ENCODE results near the gene DBT.
A peak's percentile ranks its signal among the peaks of the same experiment; 100 is the strongest.
"Not testable (repeated sequence)": the region's sequence is repeated elsewhere in the genome, so short reads cannot be mapped to it uniquely, and the experiment has no call there.

DBT gene

DNA sequence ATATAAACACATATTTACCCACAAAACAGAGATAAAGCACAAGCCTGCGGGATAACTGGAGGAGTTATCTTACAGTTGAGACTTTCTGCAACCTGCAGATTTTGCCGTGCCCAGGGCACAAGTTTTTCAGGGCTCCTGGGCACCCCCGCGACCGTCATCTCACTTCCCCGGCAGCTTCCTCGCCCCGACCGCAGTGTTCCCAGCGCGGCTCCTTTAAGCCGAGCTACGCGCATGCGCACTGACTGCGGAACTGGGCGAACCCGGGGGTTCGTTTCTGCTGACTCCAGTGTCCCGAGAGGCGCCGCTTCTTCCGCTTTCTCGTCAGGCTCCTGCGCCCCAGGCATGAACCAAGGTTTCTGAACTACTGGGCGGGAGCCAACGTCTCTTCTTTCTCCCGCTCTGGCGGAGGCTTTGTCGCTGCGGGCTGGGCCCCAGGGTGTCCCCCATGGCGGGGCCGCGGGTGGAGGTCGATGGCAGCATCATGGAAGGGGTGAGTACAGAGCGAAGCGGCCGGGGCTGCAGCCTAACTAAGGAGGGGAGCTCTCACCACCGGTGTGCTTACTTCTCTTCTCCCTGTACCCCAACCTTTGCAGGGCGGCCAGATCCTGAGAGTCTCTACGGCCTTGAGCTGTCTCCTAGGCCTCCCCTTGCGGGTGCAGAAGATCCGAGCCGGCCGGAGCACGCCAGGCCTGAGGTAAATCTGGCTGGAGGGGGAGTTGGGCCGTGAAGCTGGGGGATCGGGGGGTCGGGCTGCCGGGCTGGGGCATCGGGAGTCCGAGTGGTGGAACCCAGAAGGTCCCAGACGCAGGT, 16.5 kb upstream of the DBT start, which contains the start of gene RTCA:
RTCA (plus strand) TSS at position 286 of the 810 bp plus-strand sequence; CDS start at position 446, 160 bp downstream.
- TF ChIP-seq, protein P1, sequence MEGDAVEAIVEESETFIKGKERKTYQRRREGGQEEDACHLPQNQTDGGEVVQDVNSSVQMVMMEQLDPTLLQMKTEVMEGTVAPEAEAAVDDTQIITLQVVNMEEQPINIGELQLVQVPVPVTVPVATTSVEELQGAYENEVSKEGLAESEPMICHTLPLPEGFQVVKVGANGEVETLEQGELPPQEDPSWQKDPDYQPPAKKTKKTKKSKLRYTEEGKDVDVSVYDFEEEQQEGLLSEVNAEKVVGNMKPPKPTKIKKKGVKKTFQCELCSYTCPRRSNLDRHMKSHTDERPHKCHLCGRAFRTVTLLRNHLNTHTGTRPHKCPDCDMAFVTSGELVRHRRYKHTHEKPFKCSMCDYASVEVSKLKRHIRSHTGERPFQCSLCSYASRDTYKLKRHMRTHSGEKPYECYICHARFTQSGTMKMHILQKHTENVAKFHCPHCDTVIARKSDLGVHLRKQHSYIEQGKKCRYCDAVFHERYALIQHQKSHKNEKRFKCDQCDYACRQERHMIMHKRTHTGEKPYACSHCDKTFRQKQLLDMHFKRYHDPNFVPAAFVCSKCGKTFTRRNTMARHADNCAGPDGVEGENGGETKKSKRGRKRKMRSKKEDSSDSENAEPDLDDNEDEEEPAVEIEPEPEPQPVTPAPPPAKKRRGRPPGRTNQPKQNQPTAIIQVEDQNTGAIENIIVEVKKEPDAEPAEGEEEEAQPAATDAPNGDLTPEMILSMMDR (IDR thresholded peaks at IDR 0.05; ENCODE audit: borderline replicate concordance, insufficient read depth, low read depth, low read length) = no peak

DNA sequence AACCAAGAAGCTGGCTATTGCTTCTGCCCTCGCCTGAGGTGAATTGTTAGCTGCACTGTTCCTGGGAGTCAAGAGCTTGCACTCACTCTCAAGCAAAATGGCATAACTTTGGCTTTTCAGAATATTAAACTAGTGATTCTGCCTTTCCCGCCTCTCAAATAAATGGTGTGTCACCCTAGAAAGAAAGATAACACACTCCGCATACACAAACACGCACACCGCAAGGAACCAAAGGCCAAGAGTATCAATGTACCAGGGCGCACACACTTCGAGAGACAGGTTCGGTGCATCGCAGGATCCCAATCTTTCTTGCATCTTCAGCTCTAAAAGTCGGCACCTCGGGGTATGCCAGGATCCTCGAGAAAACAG, 15.9 kb upstream of the DBT start:
- TF ChIP-seq, protein P1 (IDR thresholded peaks at IDR 0.05; ENCODE audit: borderline replicate concordance, insufficient read depth, low read depth, low read length) = no peak

More for the DNA sequence above, 16.5 kb upstream of the DBT start, which contains the start of gene RTCA:
- H3K4me3 ChIP-seq (ENCODE audit: low read depth, low read length) = peak within 1 kb of the TSS; percentile 73

DNA sequence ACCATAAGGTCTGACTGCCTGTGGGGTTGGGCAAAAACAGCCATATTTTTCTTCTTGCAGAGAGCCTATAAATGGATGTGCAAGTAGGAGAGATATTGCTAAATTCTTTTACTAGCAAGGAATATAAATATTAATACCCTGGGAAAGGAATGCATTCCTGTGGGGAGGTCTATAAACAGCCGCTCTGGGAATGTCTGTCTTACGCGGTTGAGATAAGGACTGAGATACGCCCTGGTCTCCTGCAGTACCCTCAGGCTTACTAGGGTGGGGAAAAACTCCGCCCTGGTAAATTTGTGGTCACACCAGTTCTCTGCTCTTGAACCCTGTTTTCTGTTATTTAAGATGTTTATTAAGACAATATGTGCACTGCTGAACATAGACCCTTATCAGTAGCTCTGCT, 14.4 kb upstream of the DBT start:
- H3K4me3 ChIP-seq (ENCODE audit: low read depth, low read length) = not testable (repeated sequence)

More for the DNA sequence above, 15.9 kb upstream of the DBT start:
- peak overlapping the region; percentile 73 for H3K4me3 ChIP-seq (ENCODE audit: low read depth, low read length)

DNA sequence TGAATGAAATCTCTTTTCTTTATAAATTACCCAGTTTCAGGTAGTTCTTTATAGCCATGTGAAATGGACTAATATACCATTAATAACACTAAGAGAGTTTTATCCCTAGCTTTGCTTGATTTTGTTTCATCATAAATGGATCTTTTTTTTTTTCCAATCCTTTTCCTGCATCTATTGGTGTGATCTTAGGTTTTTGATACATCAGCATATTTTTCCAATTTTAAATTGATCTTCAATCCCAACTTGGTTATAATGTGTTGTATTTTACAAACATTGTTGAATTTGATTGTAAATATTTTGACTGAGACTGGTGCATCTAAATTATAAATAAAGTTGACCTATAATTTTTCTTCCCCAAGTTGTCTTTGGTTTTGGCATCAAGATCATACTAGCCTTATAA, 12.1 kb upstream of the DBT start:
- TF ChIP-seq, protein P1 (IDR thresholded peaks at IDR 0.05; ENCODE audit: borderline replicate concordance, insufficient read depth, low read depth, low read length) = no peak
- no peak overlapping the region for H3K4me3 ChIP-seq (ENCODE audit: low read depth, low read length)

DNA sequence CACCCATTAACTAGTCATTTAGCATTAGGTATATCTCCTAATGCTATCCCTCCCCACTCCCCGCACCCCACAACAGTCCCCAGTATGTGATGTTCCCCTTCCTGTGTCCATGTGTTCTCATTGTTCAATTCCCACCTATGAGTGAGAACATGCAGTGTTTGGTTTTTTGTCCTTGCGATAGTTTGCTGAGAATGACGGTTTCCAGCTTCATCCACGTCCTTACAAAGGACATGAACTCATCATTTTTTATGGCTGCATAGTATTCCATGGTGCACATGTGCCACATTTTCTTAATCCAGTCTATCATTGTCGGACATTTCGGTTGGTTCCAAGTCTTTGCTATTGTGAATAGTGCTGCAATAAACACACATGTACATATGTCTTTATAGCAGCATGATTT, 8.8 kb upstream of the DBT start:
- not testable (repeated sequence) for H3K4me3 ChIP-seq (ENCODE audit: low read depth, low read length)

DNA sequence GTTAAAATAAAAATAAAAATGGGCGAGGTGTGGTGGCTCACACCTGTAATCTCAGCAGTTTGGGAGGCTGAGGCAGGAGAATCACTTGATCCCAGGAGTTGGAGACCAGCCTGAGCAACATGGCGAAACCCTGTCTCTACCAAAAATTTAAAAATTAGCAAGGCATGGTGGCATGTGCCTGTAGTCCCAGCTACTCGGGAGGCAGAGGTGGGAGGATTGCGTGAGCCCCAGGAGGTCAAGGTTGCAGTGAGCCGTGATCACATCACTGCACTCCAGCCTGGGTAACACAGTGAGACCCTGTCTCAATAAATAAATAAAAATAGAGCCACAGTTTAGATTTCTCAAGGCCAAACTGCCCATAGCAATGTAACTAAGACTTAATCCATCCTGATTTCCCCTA, 6.6 kb upstream of the DBT start:
- H3K4me3 ChIP-seq (ENCODE audit: low read depth, low read length) = not testable (repeated sequence)

DNA sequence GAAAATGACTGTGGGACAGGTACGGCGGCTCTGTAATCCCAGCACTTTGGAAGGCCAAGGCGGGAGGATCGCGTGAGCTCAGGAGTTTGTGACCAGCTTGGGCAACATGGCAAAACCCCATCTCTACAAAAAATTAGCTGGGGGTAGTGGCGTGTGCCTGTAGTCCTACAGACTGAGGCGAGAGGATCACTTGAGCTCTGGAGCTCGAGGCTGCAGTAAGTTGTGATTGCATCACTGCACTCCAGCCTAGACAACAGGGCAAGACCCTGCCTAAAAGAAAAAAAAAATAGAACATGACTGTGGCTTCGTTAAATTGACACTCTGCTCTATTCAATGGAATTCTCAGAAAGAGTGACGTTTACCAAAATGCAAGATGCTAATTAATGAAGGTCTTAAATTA, 3.9 kb upstream of the DBT start:
- H3K4me3 ChIP-seq (ENCODE audit: low read depth, low read length) = no peak overlapping the region
- TF ChIP-seq, protein P1 (IDR thresholded peaks at IDR 0.05; ENCODE audit: borderline replicate concordance, insufficient read depth, low read depth, low read length) = no peak

DNA sequence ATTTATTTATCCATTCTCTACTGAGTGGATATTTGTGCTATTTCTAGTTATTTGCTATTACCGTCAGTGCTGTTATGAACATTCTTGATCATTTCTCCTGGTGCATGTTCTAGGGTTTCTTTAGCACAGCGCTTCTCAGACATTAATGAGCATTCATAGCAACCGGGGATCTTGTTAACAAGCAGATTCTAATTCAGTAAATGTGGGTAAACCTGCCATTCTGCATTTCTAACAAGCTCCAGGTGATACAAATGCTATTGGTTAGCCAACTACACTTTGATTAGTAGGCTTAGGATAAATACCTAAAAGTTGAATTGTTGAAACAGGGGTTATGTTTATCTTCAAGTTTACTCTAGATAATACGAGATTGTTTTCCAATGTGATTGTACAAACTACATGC, 3.3 kb upstream of the DBT start:
- H3K4me3 ChIP-seq (ENCODE audit: low read depth, low read length) = no peak overlapping the region
- TF ChIP-seq, protein P1 (IDR thresholded peaks at IDR 0.05; ENCODE audit: borderline replicate concordance, insufficient read depth, low read depth, low read length) = no peak

DNA sequence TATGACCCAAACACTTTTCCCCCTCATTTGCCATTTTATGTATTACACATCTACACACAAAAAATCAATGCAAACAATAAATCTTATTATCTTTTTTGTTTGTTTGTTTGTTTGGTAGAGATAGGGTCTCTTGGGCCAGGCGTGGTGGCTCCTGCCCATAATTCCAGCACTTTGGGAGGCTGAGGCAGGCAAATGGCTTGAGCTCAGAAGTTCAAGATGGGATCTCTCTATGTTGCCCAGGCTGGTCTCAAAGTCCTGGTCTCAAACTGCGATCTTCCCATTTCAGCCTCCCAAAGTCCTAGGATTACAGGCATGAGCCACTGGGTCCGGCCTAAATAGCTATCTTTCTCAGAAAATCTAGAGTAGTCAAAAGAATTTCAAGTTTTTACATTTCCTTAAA, 1.2 kb upstream of the DBT start:
- H3K4me3 ChIP-seq (ENCODE audit: low read depth, low read length) = no peak overlapping the region
- TF ChIP-seq, protein P1 (IDR thresholded peaks at IDR 0.05; ENCODE audit: borderline replicate concordance, insufficient read depth, low read depth, low read length) = no peak

All from GM12875 (cell line).